Ishikawa (cell line): ENCODE results near the gene ADAM30.

ENCODE experiments used
- CEBPB ChIP-seq: IDR thresholded peaks from 2 replicates; pipeline ENCODE4 v1.6.1; 2012
- CREB1 ChIP-seq: IDR thresholded peaks from 2 replicates; pipeline ENCODE4 v1.6.1; 2012; ENCODE audit warnings: low read depth
- EGR1 ChIP-seq: IDR thresholded peaks from 2 replicates; pipeline ENCODE4 v1.6.1; 2012
- EP300 ChIP-seq: IDR thresholded peaks from 2 replicates; pipeline ENCODE4 v1.6.1; 2012; ENCODE audit warnings: borderline replicate concordance
- FOXM1 ChIP-seq: IDR thresholded peaks from 2 replicates; pipeline ENCODE4 v1.6.1; 2012; ENCODE audit warnings: low read depth, borderline replicate concordance
- NFIC ChIP-seq: IDR thresholded peaks from 2 replicates; pipeline ENCODE4 v1.6.1; 2012
- RAD21 ChIP-seq: IDR thresholded peaks from 2 replicates; pipeline ENCODE4 v1.6.1; 2012; ENCODE audit warnings: low read depth
- TAF1 ChIP-seq: IDR thresholded peaks from 2 replicates; pipeline ENCODE4 v1.6.1; 2012; ENCODE audit warnings: low read depth, mild to moderate bottlenecking
- TCF12 ChIP-seq: IDR thresholded peaks from 2 replicates; pipeline ENCODE4 v1.6.1; 2012; ENCODE audit warnings: low read depth
- TEAD4 ChIP-seq: IDR thresholded peaks from 2 replicates; pipeline ENCODE4 v1.6.1; 2012
- YY1 ChIP-seq: IDR thresholded peaks from 2 replicates; pipeline ENCODE4 v1.6.1; 2012; ENCODE audit warnings: low read depth
- ZBTB7A ChIP-seq: IDR thresholded peaks from 2 replicates; pipeline ENCODE4 v1.6.1; 2012; ENCODE audit warnings: low read depth
- TF ChIP-seq, protein P1 (sequence below): IDR thresholded peaks from 2 replicates; pipeline ENCODE4 v1.6.1; 2012
- TF ChIP-seq, protein P2 (sequence below): IDR thresholded peaks from 2 replicates; pipeline ENCODE4 v1.6.1; 2012
- TF ChIP-seq, protein P3 (sequence below): IDR thresholded peaks from 2 replicates; pipeline ENCODE4 v1.6.1; 2012; ENCODE audit warnings: low read depth, mild to moderate bottlenecking

Gene ADAM30

DNA sequence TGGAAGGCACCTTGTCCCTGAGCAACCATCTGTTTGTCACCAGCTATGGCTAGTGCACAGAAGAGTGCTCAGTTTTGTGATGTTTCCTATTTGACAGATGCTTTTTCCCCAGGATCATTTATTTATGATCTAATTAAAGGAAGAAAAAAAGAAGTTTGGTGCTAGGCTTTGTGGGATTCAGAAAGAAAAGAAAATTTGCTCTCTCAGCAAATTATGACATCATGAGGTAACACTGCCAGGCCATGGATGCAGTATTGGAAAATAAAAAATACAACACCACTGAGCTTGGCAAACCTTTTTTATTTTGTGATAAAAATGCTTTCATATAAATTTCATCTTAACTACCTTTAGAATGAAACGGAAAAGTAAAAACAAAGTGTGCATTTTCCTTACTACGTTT, 15.5 kb upstream of the ADAM30 start:
- no peak for TF ChIP-seq YY1
- TF ChIP-seq CEBPB = no peak
- TF ChIP-seq, protein P1, sequence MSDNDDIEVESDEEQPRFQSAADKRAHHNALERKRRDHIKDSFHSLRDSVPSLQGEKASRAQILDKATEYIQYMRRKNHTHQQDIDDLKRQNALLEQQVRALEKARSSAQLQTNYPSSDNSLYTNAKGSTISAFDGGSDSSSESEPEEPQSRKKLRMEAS = no peak
- TF ChIP-seq NFIC = no peak
- TF ChIP-seq, protein P2, sequence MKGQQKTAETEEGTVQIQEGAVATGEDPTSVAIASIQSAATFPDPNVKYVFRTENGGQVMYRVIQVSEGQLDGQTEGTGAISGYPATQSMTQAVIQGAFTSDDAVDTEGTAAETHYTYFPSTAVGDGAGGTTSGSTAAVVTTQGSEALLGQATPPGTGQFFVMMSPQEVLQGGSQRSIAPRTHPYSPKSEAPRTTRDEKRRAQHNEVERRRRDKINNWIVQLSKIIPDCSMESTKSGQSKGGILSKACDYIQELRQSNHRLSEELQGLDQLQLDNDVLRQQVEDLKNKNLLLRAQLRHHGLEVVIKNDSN = no peak
- no peak for TF ChIP-seq TCF12
- TF ChIP-seq FOXM1 = no peak
- TF ChIP-seq ZBTB7A = no peak
- no peak for TF ChIP-seq TAF1
- TF ChIP-seq RAD21 = no peak
- TF ChIP-seq, protein P3, sequence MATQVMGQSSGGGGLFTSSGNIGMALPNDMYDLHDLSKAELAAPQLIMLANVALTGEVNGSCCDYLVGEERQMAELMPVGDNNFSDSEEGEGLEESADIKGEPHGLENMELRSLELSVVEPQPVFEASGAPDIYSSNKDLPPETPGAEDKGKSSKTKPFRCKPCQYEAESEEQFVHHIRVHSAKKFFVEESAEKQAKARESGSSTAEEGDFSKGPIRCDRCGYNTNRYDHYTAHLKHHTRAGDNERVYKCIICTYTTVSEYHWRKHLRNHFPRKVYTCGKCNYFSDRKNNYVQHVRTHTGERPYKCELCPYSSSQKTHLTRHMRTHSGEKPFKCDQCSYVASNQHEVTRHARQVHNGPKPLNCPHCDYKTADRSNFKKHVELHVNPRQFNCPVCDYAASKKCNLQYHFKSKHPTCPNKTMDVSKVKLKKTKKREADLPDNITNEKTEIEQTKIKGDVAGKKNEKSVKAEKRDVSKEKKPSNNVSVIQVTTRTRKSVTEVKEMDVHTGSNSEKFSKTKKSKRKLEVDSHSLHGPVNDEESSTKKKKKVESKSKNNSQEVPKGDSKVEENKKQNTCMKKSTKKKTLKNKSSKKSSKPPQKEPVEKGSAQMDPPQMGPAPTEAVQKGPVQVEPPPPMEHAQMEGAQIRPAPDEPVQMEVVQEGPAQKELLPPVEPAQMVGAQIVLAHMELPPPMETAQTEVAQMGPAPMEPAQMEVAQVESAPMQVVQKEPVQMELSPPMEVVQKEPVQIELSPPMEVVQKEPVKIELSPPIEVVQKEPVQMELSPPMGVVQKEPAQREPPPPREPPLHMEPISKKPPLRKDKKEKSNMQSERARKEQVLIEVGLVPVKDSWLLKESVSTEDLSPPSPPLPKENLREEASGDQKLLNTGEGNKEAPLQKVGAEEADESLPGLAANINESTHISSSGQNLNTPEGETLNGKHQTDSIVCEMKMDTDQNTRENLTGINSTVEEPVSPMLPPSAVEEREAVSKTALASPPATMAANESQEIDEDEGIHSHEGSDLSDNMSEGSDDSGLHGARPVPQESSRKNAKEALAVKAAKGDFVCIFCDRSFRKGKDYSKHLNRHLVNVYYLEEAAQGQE = no peak
- no peak for TF ChIP-seq EGR1
- TF ChIP-seq CREB1 = no peak

DNA sequence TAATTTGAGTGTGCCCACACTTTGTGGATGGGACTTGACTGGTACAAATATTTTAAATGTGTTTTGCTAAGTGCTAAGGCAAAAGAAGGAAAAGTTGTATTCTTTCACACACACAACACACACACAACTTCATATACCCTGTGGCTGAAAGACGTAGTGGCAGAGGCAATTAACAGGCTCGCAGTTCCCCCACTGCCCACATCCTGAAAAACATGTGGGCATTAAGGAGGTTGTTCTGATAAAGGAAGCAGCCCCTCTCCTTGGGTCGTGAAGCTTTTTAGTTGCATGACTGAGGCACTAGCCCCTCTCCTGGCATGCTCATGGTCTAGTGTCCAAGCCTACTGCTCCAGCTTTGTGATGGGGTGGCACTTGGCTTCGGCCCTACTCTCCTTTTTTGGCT, 14.3 kb upstream of the ADAM30 start:
- TF ChIP-seq, protein P2 = no peak
- TF ChIP-seq NFIC = no peak
- no peak for TF ChIP-seq YY1
- TF ChIP-seq CREB1 = no peak
- TF ChIP-seq, protein P1 = no peak

DNA sequence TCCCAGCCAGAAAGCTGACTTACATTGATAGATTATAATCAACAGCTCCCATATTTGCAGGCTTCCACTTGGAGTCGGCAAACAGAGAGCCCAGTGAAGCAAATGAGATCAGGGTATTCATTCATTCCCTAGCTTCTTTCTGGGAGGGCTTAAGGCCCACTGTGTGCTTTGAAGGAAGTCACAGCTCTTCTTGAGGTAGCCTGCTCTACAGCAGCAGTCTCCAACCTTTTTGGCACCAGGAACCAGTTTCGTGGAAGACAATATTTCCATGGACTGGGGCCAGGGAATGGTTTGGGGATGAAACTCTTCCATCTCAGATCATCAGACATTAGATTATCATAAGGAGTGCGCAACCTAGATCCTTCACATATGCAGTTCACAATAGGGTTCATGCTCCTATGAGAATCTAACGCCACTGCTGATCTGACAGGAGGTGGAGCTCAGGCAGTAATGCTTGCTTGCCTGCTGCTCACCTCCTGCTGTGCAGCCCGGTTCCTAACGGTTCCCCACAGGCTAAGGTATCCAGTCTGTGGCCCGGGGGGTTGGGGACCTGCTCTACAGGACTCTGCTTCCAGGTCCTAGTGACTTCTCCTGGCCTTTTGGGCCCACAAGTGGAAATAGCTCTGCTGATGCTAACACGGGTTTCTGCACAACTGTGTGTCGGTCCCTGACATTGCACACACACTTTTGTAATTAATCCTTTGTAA, 13.7 kb upstream of the ADAM30 start:
- TF ChIP-seq EP300 (no peak), NFIC (no peak), TEAD4 (no peak), TCF12 (no peak), TAF1 (no peak), ZBTB7A (no peak), EGR1 (no peak), CREB1 (no peak), CEBPB (no peak), FOXM1 (no peak), RAD21 (no peak), YY1 (no peak)
- TF ChIP-seq, protein P3 = no peak
- TF ChIP-seq, protein P2 = no peak
- TF ChIP-seq, protein P1 = no peak

DNA sequence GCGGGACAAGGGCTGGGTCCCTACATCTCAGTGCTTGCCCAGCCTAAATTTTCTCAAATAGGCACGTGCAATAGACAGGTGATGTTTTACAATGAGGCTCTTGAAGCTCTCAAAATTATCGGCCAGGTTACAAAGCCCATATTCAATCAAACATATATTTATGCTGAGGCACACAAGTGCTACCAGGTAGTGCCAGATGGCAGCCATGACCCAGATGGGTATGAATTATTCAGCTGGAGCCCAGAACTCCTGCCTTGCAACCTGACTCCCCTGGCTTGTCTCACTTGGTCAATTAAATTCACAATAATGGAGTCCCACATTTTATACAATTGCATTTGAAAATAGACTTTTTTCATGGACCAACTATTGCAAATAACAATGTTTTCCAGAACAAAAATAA, 12.3 kb upstream of the ADAM30 start:
- TF ChIP-seq YY1 (no peak), RAD21 (no peak), CEBPB (no peak), NFIC (no peak), TCF12 (no peak), TAF1 (no peak), EP300 (no peak), TEAD4 (no peak), ZBTB7A (no peak), EGR1 (no peak), FOXM1 (no peak), CREB1 (no peak)
- TF ChIP-seq, protein P3 = no peak
- TF ChIP-seq, protein P1 = no peak
- TF ChIP-seq, protein P2 = no peak
